Smooth muscle cell (in vitro differentiated cells): ENCODE results near the gene DACT2. TPM values are rescaled to one million over a fixed set of nuclear protein-coding genes. Genes with fewer than 3 reads are reported as not detected.

Source experiments
- DNase-seq: peaks from one replicate; lab custom pipeline; 2025; ENCODE audit not compliant: unreplicated experiment; lab: John Stamatoyannopoulos, UW
- H2AFZ ChIP-seq: fragments of 200-600 bp; sonication (generic); 2 replicates; pipeline ENCODE4 v1.6.0; 2016; ENCODE audit warnings: antibody characterized with exemption, low read depth, mild to moderate bottlenecking
- H3F3A ChIP-seq: fragments of 200-600 bp; sonication (generic); 2 replicates; pipeline ENCODE4 v1.6.0; 2017; ENCODE audit warnings: antibody characterized with exemption, low read depth
- H3K27ac ChIP-seq: fragments of 200-600 bp; sonication (generic); 2 replicates; pipeline ENCODE4 v1.5.1; 2016; ENCODE audit warnings: low read depth, mild to moderate bottlenecking
- H3K27me3 ChIP-seq: fragments of 200-600 bp; sonication (generic); 2 replicates; pipeline ENCODE4 v1.6.1; 2016; ENCODE audit warnings: low read depth, mild to moderate bottlenecking
- H3K36me3 ChIP-seq: fragments of 200-600 bp; sonication (generic); 2 replicates; pipeline ENCODE4 v1.5.1; 2016; ENCODE audit warnings: low read depth
- H3K4me1 ChIP-seq: fragments of 200-600 bp; sonication (generic); 2 replicates; pipeline ENCODE4 v1.5.1; 2016; ENCODE audit warnings: low read depth
- H3K4me2 ChIP-seq: fragments of 200-600 bp; sonication (generic); 2 replicates; pipeline ENCODE4 v1.6.0; 2016; ENCODE audit warnings: mild to moderate bottlenecking
- H3K4me3 ChIP-seq: fragments of 200-600 bp; sonication (generic); 2 replicates; pipeline ENCODE4 v1.5.1; 2016; ENCODE audit warnings: mild to moderate bottlenecking
- H3K79me2 ChIP-seq: fragments of 200-600 bp; sonication (generic); 2 replicates; pipeline ENCODE4 v1.6.0; 2016; ENCODE audit warnings: low read depth, mild to moderate bottlenecking
- H3K9ac ChIP-seq: fragments of 200-600 bp; sonication (generic); 2 replicates; pipeline ENCODE4 v1.6.0; 2016; ENCODE audit warnings: low read depth
- H3K9me3 ChIP-seq: fragments of 200-600 bp; sonication (generic); replicated peaks from 2 replicates; pipeline ENCODE4 v1.5.1; 2016; ENCODE audit warnings: low read depth
- H4K20me1 ChIP-seq: fragments of 200-600 bp; sonication (generic); 2 replicates; pipeline ENCODE4 v1.6.0; 2016; ENCODE audit warnings: low read depth
- CTCF ChIP-seq: fragments of 200-600 bp; sonication (generic); IDR thresholded peaks from 2 replicates; pipeline ENCODE4 v1.5.1; 2017; ENCODE audit warnings: borderline replicate concordance, mild to moderate bottlenecking, antibody characterized with exemption; ENCODE audit not compliant: insufficient read depth, poor library complexity, severe bottlenecking
- WGBS: methylation state at CpG from one replicate; pipeline ENCODE4 v1.1.7; 2016; ENCODE audit warnings: low lambda C conversion rate; 5-methylcytosine and 5-hydroxymethylcytosine counted together
- polyA plus RNA-seq: library from polyadenylated mRNA; unstranded; fragments of >200 nt; fragmentation: Nextera tagmentation; extraction: Ambion mirVana; gene quantifications from 2 replicates; pipeline ENCODE4 v1.2.1, GENCODE V29; 2016
- total RNA-seq: library from RNA; depleted of rRNA; stranded (reverse); fragments of >200 nt; gene quantifications from 2 replicates; pipeline ENCODE4 v1.2.3, GENCODE V29; 2014

The DACT2 gene
- total and polyA plus RNA-seq, 2 experiments from 2014 or later: 0.06 to 0.18 TPM

- Histone ChIP-seq H4K20me1 (no peaks in the 10 kb centered on the region), H3K27me3 (no peaks in the 10 kb centered on the region), H3K79me2 (no peaks in the 10 kb centered on the region), H3K9ac (no peak overlapping the region), H3K4me2 (no peak overlapping the region), H3K4me3 (no peak overlapping the region), H3K27ac (no peak overlapping the region), H3F3A (no peaks in the 10 kb centered on the region), H3K4me1 (peaks cover 5% of the 10 kb centered on the region), H3K36me3 (no peaks in the 10 kb centered on the region), H3K9me3 (no peaks in the 10 kb centered on the region), H2AFZ (no peak overlapping the region)
- no peak for TF ChIP-seq CTCF
- 96% methylated on average over 30 of the region's 30 CpGs for WGBS
- no peak for DNase-seq
These were observed 12.4 kb downstream of the DACT2 start for GRCh38 chr6:168307015-168307694.

GRCh38 chr6:168305863-168306262 is 13.7 kb downstream of the DACT2 start:
- Histone ChIP-seq H3K9ac (no peak overlapping the region), H3K9me3 (no peaks in the 10 kb centered on the region), H3K4me3 (no peak overlapping the region), H3F3A (no peaks in the 10 kb centered on the region), H3K79me2 (no peaks in the 10 kb centered on the region), H3K36me3 (no peaks in the 10 kb centered on the region), H4K20me1 (no peaks in the 10 kb centered on the region), H3K4me1 (peaks cover 18% of the 10 kb centered on the region), H3K27me3 (no peaks in the 10 kb centered on the region), H3K4me2 (no peak overlapping the region), H3K27ac (no peak overlapping the region), H2AFZ (no peak overlapping the region)
- WGBS: 86% methylated on average over 9 of the region's 9 CpGs
- no peak for DNase-seq
- no peak for TF ChIP-seq CTCF

DNA sequence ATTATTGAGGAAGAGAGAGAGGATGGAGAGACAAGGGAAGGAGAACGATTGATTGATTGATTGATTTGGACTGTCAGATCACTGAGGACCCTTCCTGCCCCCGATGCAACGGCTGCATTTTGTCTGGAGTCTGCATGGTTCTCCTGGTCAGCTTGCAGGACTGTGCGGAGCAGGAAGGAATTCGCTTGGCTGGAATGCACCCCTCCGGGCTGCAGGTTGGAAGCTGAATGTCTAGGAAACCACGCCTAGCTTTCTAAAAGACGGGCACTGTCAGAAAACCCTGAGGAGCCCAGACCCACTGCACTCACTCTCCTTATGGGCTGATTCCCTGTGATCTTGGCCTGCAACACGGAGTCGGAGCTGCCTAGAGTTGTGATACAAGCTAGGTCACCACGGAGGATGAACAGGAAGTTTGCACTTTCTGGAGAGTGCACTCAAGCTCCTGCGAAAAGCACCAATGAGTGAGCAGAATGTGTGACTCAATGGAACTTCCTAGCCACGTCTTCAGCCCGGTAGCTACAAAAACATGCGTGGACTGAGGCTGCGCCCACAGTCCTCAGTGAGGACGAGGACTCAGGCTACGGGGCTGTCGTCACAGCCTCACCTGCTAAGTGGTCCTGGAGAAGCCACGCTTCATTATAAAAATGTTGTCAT is 14.4 kb downstream of the DACT2 start:
- Histone ChIP-seq H3K36me3 (no peaks in the 10 kb centered on the region), H3K27me3 (no peaks in the 10 kb centered on the region), H3K9me3 (no peaks in the 10 kb centered on the region), H3K4me2 (no peak overlapping the region), H4K20me1 (no peaks in the 10 kb centered on the region), H3K4me3 (no peak overlapping the region), H2AFZ (no peak overlapping the region), H3K4me1 (peaks cover 18% of the 10 kb centered on the region), H3F3A (no peaks in the 10 kb centered on the region), H3K27ac (no peak overlapping the region), H3K9ac (no peak overlapping the region), H3K79me2 (no peaks in the 10 kb centered on the region)
- DNase-seq: no peak
- TF ChIP-seq CTCF: no peak
- WGBS: 82% methylated on average over 20 of the region's 20 CpGs

- Histone ChIP-seq H3K27ac (no peak overlapping the region), H2AFZ (no peak overlapping the region), H3K4me3 (no peak overlapping the region), H4K20me1 (no peaks in the 10 kb centered on the region), H3K79me2 (no peaks in the 10 kb centered on the region), H3K36me3 (no peaks in the 10 kb centered on the region), H3K9me3 (no peaks in the 10 kb centered on the region), H3F3A (no peaks in the 10 kb centered on the region), H3K4me2 (no peak overlapping the region), H3K4me1 (peaks cover 18% of the 10 kb centered on the region), H3K9ac (no peak overlapping the region), H3K27me3 (no peaks in the 10 kb centered on the region)
- no peak for DNase-seq
- WGBS: 90% methylated on average over 7 of the region's 7 CpGs
- no peak for TF ChIP-seq CTCF
These were observed 14.9 kb downstream of the DACT2 start for GRCh38 chr6:168304752-168305015.
